SK-N-SH (cell line): Measurements from ENCODE around the gene FCHO1. TPM values are rescaled to one million over a fixed set of nuclear protein-coding genes. Genes with fewer than 3 reads are reported as not detected.

Experiments used
- CTCF ChIA-PET: fragments of 300-600, 350-600 bp; formaldehyde crosslinking; extraction: SDS; loops from one replicate; lab custom pipeline; 2021; lab: Yijun Ruan, JAX
- POLR2A ChIA-PET: fragments of 350-600 bp; sonication (Branson Sonifier 250); formaldehyde crosslinking; extraction: SDS; loops from one replicate; lab custom pipeline; 2020; ENCODE audit warnings: antibody characterized with exemption, inconsistent platforms; lab: Yijun Ruan, JAX
- DNase-seq: peaks from one replicate; pipeline ENCODE4 v3.0.0; 2012
- H2AFZ ChIP-seq: fragments of 200-600 bp; sonication (generic); 2 replicates; pipeline ENCODE4 v1.8.1; 2016; ENCODE audit warnings: antibody characterized with exemption, mild to moderate bottlenecking, low read depth
- H3F3A ChIP-seq: fragments of 200-600 bp; sonication (generic); replicated peaks from 2 replicates; pipeline ENCODE3; 2016; ENCODE audit warnings: antibody characterized with exemption, mild to moderate bottlenecking; ENCODE audit not compliant: insufficient read depth
- H3K27ac ChIP-seq, 2 experiments: fragments of 200-500 bp in 1 of 2; fragments of 200-600 bp in 1 of 2; sonication (Bioruptor generic) in 1 of 2; sonication (generic), shearing (Covaris generic) in 1 of 2; 2 replicates each; pipeline versions ENCODE4 v1.5.1 to v1.6.1; 2014 to 2016; ENCODE audit warnings: low read depth in 2 of 2, inconsistent platforms in 1 of 2, low read length in 1 of 2, mild to moderate bottlenecking in 1 of 2, mixed read lengths in 1 of 2
- H3K27me3 ChIP-seq: fragments of 200-600 bp; sonication (generic), shearing (Covaris generic); 2 replicates; pipeline ENCODE4 v1.6.1; 2016; ENCODE audit warnings: mixed run types; ENCODE audit not compliant: insufficient read depth
- H3K36me3 ChIP-seq, 2 experiments: fragments of 200-500 bp in 1 of 2; fragments of 200-600 bp in 1 of 2; sonication (Bioruptor generic) in 1 of 2; sonication (generic) in 1 of 2; replicated peaks in 1 of 2; 2 replicates each; pipeline versions ENCODE3 to v1.5.1; 2014 to 2016; ENCODE audit warnings: low read length in 1 of 2, mild to moderate bottlenecking in 1 of 2; ENCODE audit not compliant: insufficient read depth in 2 of 2, control insufficient read depth in 1 of 2
- H3K4me1 ChIP-seq, 2 experiments: fragments of 200-500 bp in 1 of 2; fragments of 200-600 bp in 1 of 2; sonication (Bioruptor generic) in 1 of 2; sonication (generic), shearing (Covaris generic) in 1 of 2; 2 replicates each; pipeline versions ENCODE4 v1.5.1 to v1.6.1; 2014 to 2016; ENCODE audit warnings: low read depth in 1 of 2, low read length in 1 of 2, mixed run types in 1 of 2; ENCODE audit not compliant: insufficient read depth in 2 of 2, control insufficient read depth in 1 of 2
- H3K4me2 ChIP-seq: fragments of 200-600 bp; sonication (generic), shearing (Covaris generic); 2 replicates; pipeline ENCODE4 v1.6.1; 2017; ENCODE audit warnings: mixed run types
- H3K4me3 ChIP-seq, 2 experiments: fragments of 200-500 bp in 1 of 2; fragments of 200-600 bp in 1 of 2; sonication (Bioruptor generic) in 1 of 2; sonication (generic), shearing (Covaris generic) in 1 of 2; 2 replicates each; pipeline versions ENCODE4 v1.5.1 to v1.8.1; 2014 to 2016; ENCODE audit warnings: low read depth in 2 of 2, inconsistent platforms in 1 of 2, low read length in 1 of 2, mild to moderate bottlenecking in 1 of 2, mixed read lengths in 1 of 2, moderate library complexity in 1 of 2
- H3K79me2 ChIP-seq: fragments of 200-600 bp; sonication (generic); 2 replicates; pipeline ENCODE4 v1.8.1; 2017; ENCODE audit warnings: mild to moderate bottlenecking; ENCODE audit not compliant: insufficient read depth
- H3K9ac ChIP-seq: fragments of 200-600 bp; sonication (generic); 2 replicates; pipeline ENCODE4 v1.6.1; 2017; ENCODE audit warnings: mixed run types
- H3K9me2 ChIP-seq: fragments of 200-600 bp; sonication (generic); 2 replicates; pipeline ENCODE4 v1.6.1; 2017; ENCODE audit warnings: mixed run types
- H3K9me3 ChIP-seq: fragments of 200-600 bp; sonication (generic); 2 replicates; pipeline ENCODE4 v1.6.1; 2017; ENCODE audit warnings: mixed run types, mild to moderate bottlenecking, moderate library complexity
- H4K20me1 ChIP-seq: fragments of 200-600 bp; sonication (generic); 2 replicates; pipeline ENCODE4 v1.6.1; 2017; ENCODE audit warnings: mild to moderate bottlenecking, mixed run types; ENCODE audit not compliant: insufficient read depth
- EP300 ChIP-seq, 2 experiments: IDR thresholded peaks; 2 replicates each; pipeline versions ENCODE4 v1.4.0 to v1.6.1; 2012; ENCODE audit warnings: borderline replicate concordance in 1 of 2, low read depth in 1 of 2, low read length in 1 of 2
- EZH2phosphoT487 ChIP-seq: fragments of 200-600 bp; sonication (generic); IDR thresholded peaks from 2 replicates; pipeline ENCODE4 v1.6.1; 2017; ENCODE audit warnings: low read depth, mixed run types, mild to moderate bottlenecking, antibody characterized with exemption, moderate library complexity, borderline replicate concordance
- FOXM1 ChIP-seq: IDR thresholded peaks from 2 replicates; pipeline ENCODE4 v1.4.0; 2012; ENCODE audit warnings: low read depth, mild to moderate bottlenecking
- GATA2 ChIP-seq: sonication (generic); formaldehyde crosslinking; IDR thresholded peaks from 2 replicates; pipeline ENCODE4 v1.5.0; 2020; ENCODE audit warnings: mild to moderate bottlenecking, missing genetic modification reagents
- MEF2A ChIP-seq: IDR thresholded peaks from 2 replicates; pipeline ENCODE4 v1.4.0; 2012; ENCODE audit warnings: low read depth, borderline replicate concordance
- MXI1 ChIP-seq: IDR thresholded peaks from 2 replicates; pipeline ENCODE4 v1.6.1; 2012; ENCODE audit warnings: mild to moderate bottlenecking, low read depth, low read length, improper control_type of control experiment
- POLR2AphosphoS5 ChIP-seq: IDR thresholded peaks from 2 replicates; pipeline ENCODE4 v1.6.1; 2012; ENCODE audit warnings: low read depth, low read length
- RAD21 ChIP-seq: IDR thresholded peaks from 2 replicates; pipeline ENCODE4 v1.6.1; 2012; ENCODE audit warnings: mild to moderate bottlenecking, low read length
- RXRA ChIP-seq: IDR thresholded peaks from 2 replicates; pipeline ENCODE4 v1.4.0; 2012; ENCODE audit warnings: low read depth, mild to moderate bottlenecking, borderline replicate concordance
- SIN3A ChIP-seq: IDR thresholded peaks from 2 replicates; pipeline ENCODE4 v1.6.1; 2012; ENCODE audit warnings: low read depth, mild to moderate bottlenecking, low read length, moderate library complexity, borderline replicate concordance
- TAF1 ChIP-seq: IDR thresholded peaks from 2 replicates; pipeline ENCODE4 v1.6.1; 2012; ENCODE audit warnings: low read depth, mild to moderate bottlenecking, low read length, moderate library complexity, borderline replicate concordance
- TEAD4 ChIP-seq: IDR thresholded peaks from 2 replicates; pipeline ENCODE4 v1.4.0; 2012; ENCODE audit warnings: mild to moderate bottlenecking, borderline replicate concordance; ENCODE audit not compliant: insufficient read depth
- YY1 ChIP-seq: IDR thresholded peaks from 2 replicates; pipeline ENCODE4 v1.4.0; 2012; ENCODE audit warnings: low read depth, mild to moderate bottlenecking
- WGBS: methylation state at CpG from one replicate; pipeline ENCODE4 v1.1.6; 2017; ENCODE audit warnings: low lambda C conversion rate; 5-methylcytosine and 5-hydroxymethylcytosine counted together
- polyA plus RNA-seq, 3 experiments: library from polyadenylated mRNA; depleted of rRNA; stranded (reverse); fragments of >200 nt; gene quantifications; 2 replicates each; pipeline ENCODE4 v1.2.3, GENCODE V29; 2012
- TF ChIP-seq, protein P1 (sequence below): IDR thresholded peaks from 2 replicates; pipeline ENCODE4 v1.4.0; 2012; ENCODE audit warnings: low read depth
- TF ChIP-seq, protein P2 (sequence below): IDR thresholded peaks from 2 replicates; pipeline ENCODE4 v1.6.1; 2012; ENCODE audit warnings: mild to moderate bottlenecking, low read depth, low read length, moderate library complexity
- TF ChIP-seq, protein P3 (sequence below): IDR thresholded peaks from 2 replicates; pipeline ENCODE4 v1.4.0; 2012; ENCODE audit warnings: low read depth, borderline replicate concordance
- TF ChIP-seq, protein P4 (sequence below): fragments of 150-350 bp; IDR thresholded peaks from 2 replicates; pipeline ENCODE4 v1.6.1; 2017; ENCODE audit warnings: antibody characterized with exemption, low read length, low read depth, borderline replicate concordance
- TF ChIP-seq, protein P5 (sequence below): IDR thresholded peaks from 2 replicates; pipeline ENCODE4 v1.4.0; 2012; ENCODE audit warnings: low read depth, borderline replicate concordance

FCHO1 gene
- polyA plus RNA-seq, 1 of the 3 experiments (the other 2 are of a cell fraction): 0.71 TPM

DNA sequence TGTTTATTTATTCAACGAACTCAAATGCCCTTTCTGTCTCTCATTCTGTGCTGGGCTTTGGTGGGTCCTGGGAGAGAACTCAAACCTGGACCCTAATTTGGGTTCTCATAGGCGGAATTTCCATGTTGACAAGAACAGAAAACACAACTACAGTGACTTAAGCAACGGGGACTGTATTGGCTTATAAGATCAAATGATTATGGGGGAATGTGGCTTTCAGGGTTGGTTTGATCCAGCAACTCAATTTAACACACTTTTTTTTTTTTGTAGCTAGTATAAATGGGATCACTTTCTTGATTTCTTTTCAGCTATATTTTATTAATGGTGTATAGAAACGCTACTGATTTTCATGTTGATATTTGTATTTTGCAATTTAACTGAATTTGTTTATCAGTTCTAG is 9.9 kb downstream of the FCHO1 start:
- DNase-seq: no peak
- CTCF ChIA-PET: interaction anchor here (4.1 kb wide), 1 partner anchor 14 kb away, joined by 21 read pairs; no protein-coding TSS in a partner anchor
- Histone ChIP-seq H3K4me1 (peaks cover 0 to 3% of the 10 kb centered on the region in 2 experiments; a peak in 1 of 4 replicates), H4K20me1 (no peaks in the 10 kb centered on the region)
- no peak for TF ChIP-seq MXI1
- TF ChIP-seq MEF2A: no peak
- no peak for TF ChIP-seq TEAD4
- TF ChIP-seq EP300 (IDR thresholded peaks at IDR 0.05; ENCODE audit: borderline replicate concordance in 1 of 2, low read depth in 1 of 2, low read length in 1 of 2): no peak
- no peak for TF ChIP-seq POLR2AphosphoS5
- TF ChIP-seq RAD21: no peak
- TF ChIP-seq EZH2phosphoT487: no peak
- no peak for TF ChIP-seq TAF1
- TF ChIP-seq, protein P1, sequence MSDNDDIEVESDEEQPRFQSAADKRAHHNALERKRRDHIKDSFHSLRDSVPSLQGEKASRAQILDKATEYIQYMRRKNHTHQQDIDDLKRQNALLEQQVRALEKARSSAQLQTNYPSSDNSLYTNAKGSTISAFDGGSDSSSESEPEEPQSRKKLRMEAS: no peak
- no peak for TF ChIP-seq YY1
- TF ChIP-seq SIN3A: no peak
- TF ChIP-seq, protein P2, sequence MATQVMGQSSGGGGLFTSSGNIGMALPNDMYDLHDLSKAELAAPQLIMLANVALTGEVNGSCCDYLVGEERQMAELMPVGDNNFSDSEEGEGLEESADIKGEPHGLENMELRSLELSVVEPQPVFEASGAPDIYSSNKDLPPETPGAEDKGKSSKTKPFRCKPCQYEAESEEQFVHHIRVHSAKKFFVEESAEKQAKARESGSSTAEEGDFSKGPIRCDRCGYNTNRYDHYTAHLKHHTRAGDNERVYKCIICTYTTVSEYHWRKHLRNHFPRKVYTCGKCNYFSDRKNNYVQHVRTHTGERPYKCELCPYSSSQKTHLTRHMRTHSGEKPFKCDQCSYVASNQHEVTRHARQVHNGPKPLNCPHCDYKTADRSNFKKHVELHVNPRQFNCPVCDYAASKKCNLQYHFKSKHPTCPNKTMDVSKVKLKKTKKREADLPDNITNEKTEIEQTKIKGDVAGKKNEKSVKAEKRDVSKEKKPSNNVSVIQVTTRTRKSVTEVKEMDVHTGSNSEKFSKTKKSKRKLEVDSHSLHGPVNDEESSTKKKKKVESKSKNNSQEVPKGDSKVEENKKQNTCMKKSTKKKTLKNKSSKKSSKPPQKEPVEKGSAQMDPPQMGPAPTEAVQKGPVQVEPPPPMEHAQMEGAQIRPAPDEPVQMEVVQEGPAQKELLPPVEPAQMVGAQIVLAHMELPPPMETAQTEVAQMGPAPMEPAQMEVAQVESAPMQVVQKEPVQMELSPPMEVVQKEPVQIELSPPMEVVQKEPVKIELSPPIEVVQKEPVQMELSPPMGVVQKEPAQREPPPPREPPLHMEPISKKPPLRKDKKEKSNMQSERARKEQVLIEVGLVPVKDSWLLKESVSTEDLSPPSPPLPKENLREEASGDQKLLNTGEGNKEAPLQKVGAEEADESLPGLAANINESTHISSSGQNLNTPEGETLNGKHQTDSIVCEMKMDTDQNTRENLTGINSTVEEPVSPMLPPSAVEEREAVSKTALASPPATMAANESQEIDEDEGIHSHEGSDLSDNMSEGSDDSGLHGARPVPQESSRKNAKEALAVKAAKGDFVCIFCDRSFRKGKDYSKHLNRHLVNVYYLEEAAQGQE: no peak
- no peak for TF ChIP-seq GATA2 (CRISPR knock-in tag)
- TF ChIP-seq, protein P3, sequence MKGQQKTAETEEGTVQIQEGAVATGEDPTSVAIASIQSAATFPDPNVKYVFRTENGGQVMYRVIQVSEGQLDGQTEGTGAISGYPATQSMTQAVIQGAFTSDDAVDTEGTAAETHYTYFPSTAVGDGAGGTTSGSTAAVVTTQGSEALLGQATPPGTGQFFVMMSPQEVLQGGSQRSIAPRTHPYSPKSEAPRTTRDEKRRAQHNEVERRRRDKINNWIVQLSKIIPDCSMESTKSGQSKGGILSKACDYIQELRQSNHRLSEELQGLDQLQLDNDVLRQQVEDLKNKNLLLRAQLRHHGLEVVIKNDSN: no peak
- TF ChIP-seq, protein P4, sequence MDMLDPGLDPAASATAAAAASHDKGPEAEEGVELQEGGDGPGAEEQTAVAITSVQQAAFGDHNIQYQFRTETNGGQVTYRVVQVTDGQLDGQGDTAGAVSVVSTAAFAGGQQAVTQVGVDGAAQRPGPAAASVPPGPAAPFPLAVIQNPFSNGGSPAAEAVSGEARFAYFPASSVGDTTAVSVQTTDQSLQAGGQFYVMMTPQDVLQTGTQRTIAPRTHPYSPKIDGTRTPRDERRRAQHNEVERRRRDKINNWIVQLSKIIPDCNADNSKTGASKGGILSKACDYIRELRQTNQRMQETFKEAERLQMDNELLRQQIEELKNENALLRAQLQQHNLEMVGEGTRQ: no peak
- TF ChIP-seq RXRA: no peak
- no peak for TF ChIP-seq FOXM1
- TF ChIP-seq, protein P5, sequence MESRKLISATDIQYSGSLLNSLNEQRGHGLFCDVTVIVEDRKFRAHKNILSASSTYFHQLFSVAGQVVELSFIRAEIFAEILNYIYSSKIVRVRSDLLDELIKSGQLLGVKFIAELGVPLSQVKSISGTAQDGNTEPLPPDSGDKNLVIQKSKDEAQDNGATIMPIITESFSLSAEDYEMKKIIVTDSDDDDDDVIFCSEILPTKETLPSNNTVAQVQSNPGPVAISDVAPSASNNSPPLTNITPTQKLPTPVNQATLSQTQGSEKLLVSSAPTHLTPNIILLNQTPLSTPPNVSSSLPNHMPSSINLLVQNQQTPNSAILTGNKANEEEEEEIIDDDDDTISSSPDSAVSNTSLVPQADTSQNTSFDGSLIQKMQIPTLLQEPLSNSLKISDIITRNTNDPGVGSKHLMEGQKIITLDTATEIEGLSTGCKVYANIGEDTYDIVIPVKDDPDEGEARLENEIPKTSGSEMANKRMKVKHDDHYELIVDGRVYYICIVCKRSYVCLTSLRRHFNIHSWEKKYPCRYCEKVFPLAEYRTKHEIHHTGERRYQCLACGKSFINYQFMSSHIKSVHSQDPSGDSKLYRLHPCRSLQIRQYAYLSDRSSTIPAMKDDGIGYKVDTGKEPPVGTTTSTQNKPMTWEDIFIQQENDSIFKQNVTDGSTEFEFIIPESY: no peak
- TF ChIP-seq, all 33 proteins: peak for 0
- Histone ChIP-seq H3K4me2 (no peak overlapping the region), H3K9me3 (no peaks in the 10 kb centered on the region), H3K4me3 (no peak overlapping the region), H3K27me3 (no peaks in the 10 kb centered on the region), H3K9me2 (no peaks in the 10 kb centered on the region), H3K27ac (no peak overlapping the region), H3K9ac (no peak overlapping the region), H3K36me3 (no peaks in the 10 kb centered on the region), H3F3A (no peaks in the 10 kb centered on the region), H3K79me2 (no peaks in the 10 kb centered on the region), H2AFZ (no peak overlapping the region)
- WGBS: 72% methylated on average over 4 of the region's 4 CpGs
- POLR2A ChIA-PET: no interaction called here
